HT1080 (cell line): ENCODE measurements around the gene FBXW4. TPM values are rescaled to one million over a fixed set of nuclear protein-coding genes. Genes with fewer than 3 reads are reported as not detected.
A peak's percentile ranks its signal among the peaks of the same experiment; 100 is the strongest.
"Not testable (repeated sequence)": the region's sequence is repeated elsewhere in the genome, so short reads cannot be mapped to it uniquely, and the experiment has no call there.

Experiments
- DNase-seq: peaks from one replicate; pipeline ENCODE4 v3.0.0-alpha.2; 2015; ENCODE audit warnings: low read depth
- total RNA-seq: library from RNA; depleted of rRNA; stranded (reverse); fragments of >200 nt; shearing (Covaris generic); gene quantifications from 2 replicates; pipeline ENCODE4 v1.2.3, GENCODE V29; 2014

Gene FBXW4
- total RNA-seq, 1 experiment from 2014 or later = 7.9 TPM

- no peak for DNase-seq
Observed at GRCh38 chr10:101617824-101618568, 77.0 kb downstream of the FBXW4 start.

- DNase-seq = no peak
Observed at GRCh38 chr10:101617102-101617823, 77.7 kb downstream of the FBXW4 start.

DNA sequence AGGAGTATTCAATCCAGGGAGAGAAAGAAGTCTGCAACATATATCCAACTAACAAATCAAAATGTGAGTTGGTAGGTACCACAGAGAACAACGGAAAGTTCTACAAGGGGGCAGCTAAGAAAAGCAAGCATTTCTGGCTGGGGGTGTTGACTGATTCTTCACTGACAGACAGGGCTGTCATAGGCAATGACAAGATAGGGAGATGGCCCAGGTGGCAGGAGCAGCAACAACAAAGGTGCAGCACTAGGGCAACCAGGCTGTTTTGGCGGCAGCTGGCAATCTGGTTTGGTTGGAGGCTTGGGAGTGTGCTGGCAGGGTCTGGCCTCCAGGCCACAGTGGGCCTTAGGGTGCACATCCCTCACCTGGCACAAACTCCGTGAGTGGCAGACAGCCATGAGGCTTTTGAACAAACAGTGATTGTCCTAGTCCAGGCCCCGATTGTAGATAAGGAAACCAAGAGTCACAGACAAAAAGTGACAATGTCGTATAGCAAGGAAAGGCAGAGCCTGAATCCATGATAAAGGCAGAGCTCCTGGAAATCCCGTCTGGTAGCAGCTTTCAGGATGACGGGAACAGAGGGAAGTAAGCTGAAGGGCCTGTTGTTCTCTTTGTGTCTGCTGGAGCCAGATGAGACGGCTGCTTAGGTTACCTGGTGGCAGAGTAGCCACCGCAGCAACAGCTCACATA, 78.4 kb downstream of the FBXW4 start:
- no peak for DNase-seq

GRCh38 chr10:101615525-101616116, 79.3 kb downstream of the FBXW4 start:
- no peak for DNase-seq

- no peak for DNase-seq
Observed at GRCh38 chr10:101614663-101615524, 80.1 kb downstream of the FBXW4 start.

GRCh38 chr10:101613646-101614045, 81.3 kb downstream of the FBXW4 start:
- DNase-seq = no peak

DNA sequence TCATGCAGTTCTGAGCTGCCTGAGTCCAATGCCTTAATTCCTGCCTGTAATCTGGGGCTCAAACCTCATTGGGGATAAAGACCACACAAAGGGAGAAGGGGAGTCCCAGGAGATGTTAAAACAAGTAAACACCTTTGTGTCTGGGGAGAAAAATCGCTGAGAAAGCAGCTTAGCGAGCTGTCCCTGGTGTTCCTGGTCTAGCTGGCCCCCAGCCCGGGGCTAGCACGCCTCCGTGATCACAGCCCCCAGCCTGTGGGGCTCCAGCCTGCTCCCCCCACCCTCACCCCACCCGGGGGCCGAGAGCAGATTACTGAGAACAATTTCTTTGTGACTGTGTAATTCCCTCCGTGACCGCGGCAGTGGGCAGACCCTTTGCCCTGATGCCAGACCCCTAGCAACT, 82.1 kb downstream of the FBXW4 start:
- no peak for DNase-seq

- no peak for DNase-seq
Observed at GRCh38 chr10:101612086-101612485, 82.9 kb downstream of the FBXW4 start.

DNA sequence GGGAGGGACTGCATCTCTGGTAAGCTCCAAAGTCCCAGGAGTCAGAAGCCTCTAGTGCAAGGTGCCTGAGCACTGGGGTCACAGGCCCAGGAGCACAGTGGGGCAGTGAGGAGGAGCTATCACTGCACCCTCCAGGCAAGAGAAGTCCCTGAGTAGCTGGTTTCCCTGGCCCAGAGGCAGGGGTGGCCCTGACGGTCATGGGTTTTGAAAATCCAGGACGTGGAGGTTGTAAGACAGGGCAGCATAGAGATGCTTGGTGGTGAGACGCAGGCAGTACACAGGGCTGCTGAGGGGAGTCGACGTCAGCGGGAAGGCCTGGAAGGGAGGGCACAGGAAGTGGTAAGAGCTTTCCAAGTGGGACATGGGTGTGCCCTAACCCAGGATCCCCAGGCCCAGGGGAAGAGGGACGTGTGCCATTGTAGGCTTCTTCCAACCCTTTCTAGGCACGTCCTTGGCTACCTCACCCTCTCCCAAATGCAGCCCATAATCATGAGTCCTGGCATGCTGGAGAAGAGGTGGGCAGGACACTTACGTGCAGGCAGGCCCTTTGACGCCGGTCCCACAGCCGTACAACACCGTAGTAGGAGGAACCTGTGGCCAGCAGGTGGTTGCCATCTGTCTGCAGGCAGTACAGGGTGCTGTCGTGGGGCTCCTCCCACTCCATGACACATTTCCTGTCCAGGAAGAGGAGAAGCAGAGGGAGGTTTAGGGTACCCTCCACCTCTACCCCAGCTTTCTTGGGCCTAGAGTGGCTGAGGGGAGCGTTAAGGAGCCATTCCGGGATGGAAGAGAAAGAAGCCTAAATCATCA, 83.7 kb downstream of the FBXW4 start:
- peak; percentile 29 for DNase-seq

GRCh38 chr10:101609481-101609880, 85.5 kb downstream of the FBXW4 start:
- peak; percentile 63 for DNase-seq

- DNase-seq = no peak
Observed at GRCh38 chr10:101607124-101607523, 87.8 kb downstream of the FBXW4 start.

DNA sequence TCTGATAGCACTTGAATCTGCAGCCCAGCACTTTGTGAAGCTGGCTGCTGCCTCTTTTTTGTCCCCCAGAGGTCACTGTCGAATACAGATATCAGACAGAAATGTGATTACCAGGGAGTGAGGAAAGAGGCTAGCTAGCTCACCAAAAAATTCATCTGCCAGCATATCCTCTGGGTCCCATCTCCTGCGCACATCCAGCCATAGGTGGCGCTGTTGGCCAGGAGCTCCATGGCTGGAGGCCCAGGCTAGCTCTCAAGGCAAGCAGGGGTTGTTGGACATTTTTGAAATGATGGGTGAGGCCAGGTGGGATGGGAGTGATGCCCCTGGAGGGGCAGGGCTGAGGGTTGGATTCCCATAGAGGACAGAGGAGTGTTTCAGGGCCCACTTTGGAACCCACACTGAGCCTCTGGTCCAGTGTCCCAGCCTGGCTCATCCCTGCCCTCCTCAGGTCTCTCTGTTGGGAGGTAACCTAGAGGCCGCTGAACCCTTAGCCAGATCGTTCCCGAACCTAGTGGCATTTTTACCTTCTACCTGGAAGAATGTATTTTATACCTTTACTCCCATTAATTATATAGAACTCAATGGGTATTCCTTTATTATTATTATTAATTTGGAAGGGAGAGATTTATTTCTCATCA, 92.1 kb downstream of the FBXW4 start:
- peak; percentile 81 for DNase-seq

GRCh38 chr10:101601541-101601940, 93.4 kb downstream of the FBXW4 start:
- DNase-seq = no peak

DNA sequence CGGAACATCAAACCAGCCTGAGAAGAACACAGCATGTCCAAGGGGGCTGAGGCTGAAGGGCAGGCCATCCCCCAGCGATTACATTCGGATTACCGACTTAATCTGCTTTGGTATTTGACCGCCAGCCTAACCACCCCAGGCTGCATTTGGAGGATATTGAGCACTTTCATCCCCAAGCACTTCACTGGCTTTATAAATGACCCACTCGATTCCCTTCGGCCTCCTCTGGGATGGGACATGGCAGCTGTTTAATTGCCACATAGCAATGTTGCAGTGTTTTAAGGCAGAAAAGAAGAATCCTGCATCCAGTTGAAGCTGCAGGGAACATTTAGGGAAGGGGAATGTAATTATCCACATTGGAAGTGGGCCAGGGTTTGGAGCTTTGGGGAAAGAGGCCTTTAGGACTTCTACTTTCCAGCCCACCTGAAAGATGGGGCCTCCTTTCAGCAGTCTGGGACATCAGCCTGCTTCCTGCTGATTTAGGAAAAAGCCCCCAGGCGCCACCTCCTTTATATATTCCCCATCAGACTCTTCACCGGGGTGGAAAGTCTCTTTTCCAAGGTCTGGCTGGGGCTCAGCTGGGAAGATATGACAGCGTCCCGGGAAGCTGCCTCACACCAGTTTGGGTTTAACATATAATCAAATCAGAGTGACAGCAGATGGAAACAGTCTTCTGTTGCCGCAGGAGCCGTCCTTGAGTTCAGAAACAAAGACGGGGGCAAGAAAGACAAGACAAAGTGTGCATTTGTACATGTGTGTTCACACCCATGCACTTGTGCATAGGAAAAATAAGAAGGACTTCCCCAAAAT, 97.7 kb downstream of the FBXW4 start:
- DNase-seq = no peak

- DNase-seq = no peak
Observed at GRCh38 chr10:101595591-101596433, 99.2 kb downstream of the FBXW4 start.

DNA sequence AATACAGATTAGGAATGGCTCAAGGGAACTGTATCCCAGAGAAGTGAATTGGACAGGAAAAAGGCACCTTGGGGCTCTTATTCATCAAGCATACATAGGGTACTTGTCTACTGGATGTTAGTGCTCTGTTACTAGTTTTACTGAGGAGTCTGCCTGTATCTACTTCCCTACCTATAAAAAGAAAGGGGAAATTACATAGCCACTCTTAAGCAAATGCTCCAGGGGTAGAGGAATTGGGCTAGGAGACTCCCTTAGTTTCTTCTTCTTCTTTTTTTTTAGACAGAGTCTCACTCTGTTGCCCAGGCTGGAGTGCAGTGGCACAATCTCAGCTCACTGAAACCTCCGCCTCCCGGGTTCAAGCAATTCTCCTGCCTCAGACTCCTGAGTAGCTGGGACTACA, 101.6 kb downstream of the FBXW4 start:
- not testable (repeated sequence) for DNase-seq

DNA sequence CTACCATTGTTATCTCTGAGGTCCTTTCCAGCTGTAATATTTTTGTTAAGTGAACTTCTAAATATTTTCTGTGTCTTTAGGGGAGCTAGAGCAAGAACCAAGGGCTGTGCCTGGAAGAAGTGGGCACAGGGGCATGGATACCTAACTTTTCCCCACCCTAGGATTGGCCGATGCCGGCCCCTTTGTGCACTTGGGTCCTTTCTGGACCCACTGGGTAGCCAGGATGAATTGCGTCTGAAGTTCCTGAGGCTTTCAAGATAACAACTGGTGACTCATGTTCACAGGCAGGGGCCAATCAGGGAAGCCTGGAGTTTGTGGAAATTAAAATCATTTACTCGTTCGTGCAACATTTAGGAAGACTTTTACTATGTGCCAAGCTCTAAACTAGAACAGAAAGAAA, 106.1 kb downstream of the FBXW4 start:
- DNase-seq = no peak
